Right lobe of liver (tissue), 6 donors: ENCODE results near the gene LINC01488. TPM values are rescaled to one million over a fixed set of nuclear protein-coding genes. Genes with fewer than 3 reads are reported as not detected.

Source experiments
- ATAC-seq, 4 donors: fragments of 200-7000 bp; cut with Tn5 transposase; one replicate each; pipeline ENCODE4 v1.9.1; 2020; ENCODE audit warnings: mild to moderate bottlenecking in 4 of 4, moderate library complexity in 4 of 4
- DNase-seq, 3 donors: peaks; one replicate each; pipeline ENCODE4 v3.0.0-alpha.2; 2020
- H3K27ac ChIP-seq, 3 donors: fragments of 200-600 bp; one replicate each; pipeline ENCODE4 v1.8.0; 2022
- H3K27me3 ChIP-seq, 2 donors: fragments of 200-600 bp; one replicate each; pipeline ENCODE4 v1.8.0; 2022
- H3K36me3 ChIP-seq, 4 donors: fragments of 200-600 bp; sonication (generic) in 1 of 4; one replicate each; pipeline versions ENCODE4 v1.5.1 to v1.8.0; 2017 to 2022; ENCODE audit warnings: control low read depth in 1 of 4
- H3K4me1 ChIP-seq, 4 donors: fragments of 200-600 bp; sonication (generic) in 1 of 4; one replicate each; pipeline versions ENCODE4 v1.5.1 to v1.8.0; 2017 to 2022; ENCODE audit warnings: control low read depth in 1 of 4
- H3K4me3 ChIP-seq, 3 donors: fragments of 200-600 bp; one replicate each; pipeline ENCODE4 v1.8.0; 2022
- H3K9me3 ChIP-seq, 4 donors: fragments of 200-600 bp; sonication (generic) in 1 of 4; one replicate each; pipeline versions ENCODE4 v1.5.1 to v1.8.0; 2017 to 2022; ENCODE audit warnings: control low read depth in 1 of 4
- CTCF ChIP-seq, 4 donors: fragments of 200-600 bp in 3 of 4; fragments of 450-650 bp in 1 of 4; IDR thresholded peaks; one replicate each; pipeline versions ENCODE4 v1.5.1 to v1.8.0; 2016 to 2022; ENCODE audit warnings: antibody characterized with exemption in 4 of 4, mild to moderate bottlenecking in 2 of 4
- POLR2A ChIP-seq: fragments of 450-650 bp; IDR thresholded peaks from one replicate; pipeline ENCODE4 v1.6.1; 2017; ENCODE audit warnings: antibody characterized with exemption, mild to moderate bottlenecking
- WGBS: methylation state at CpG from one replicate; pipeline ENCODE4 v1.1.6; 2018; ENCODE audit warnings: low coverage, low lambda C conversion rate; ENCODE audit not compliant: insufficient coverage; ENCODE audit errors: missing lambda C conversion rate; 5-methylcytosine and 5-hydroxymethylcytosine counted together
- intact Hi-C, 2 donors: fragments of 100-400 bp; cut with DNase I; formaldehyde crosslinking; loops; one replicate each; pipeline versions ENCODE4 v1.11.2 to v1.14.1; 2022
- total RNA-seq, 6 experiments: library from RNA; depleted of rRNA in 2 of 6; stranded (reverse); fragments of >200 nt in 2 of 6; fragmentation: NEBNext Ultra II Directional in 3 of 6; extraction: Animal tissue kit (Norgen Biotek cat#: 25700) in 3 of 6; gene quantifications; one replicate each; pipeline versions ENCODE4 v1.1.0 to v1.2.4, GENCODE V29; 2016 to 2023
- donor health status: DM: no; HTN: yes; CAD: no.
- donor health status: DM: no; HTN: no; CAD: no.
- donor health status: DM: no; HTN: no; CAD: no.
- donor health status: DM: no; HTN: yes; CAD: no.
- donor health status: DM: no; HTN: yes; CAD: no.

The LINC01488 gene
- total RNA-seq, 6 experiments from 2014 or later = 0.63 to 22.9 (median 1.1) TPM; not detected in 1

GRCh38 chr11:69479591-69480271 is 1.7 kb upstream of the LINC01488 start:
- Histone ChIP-seq H3K27ac (no peak overlapping the region), H3K4me1 (peaks cover 0 to 10% (median 0%) of the 10 kb centered on the region in 4 donors), H3K27me3 (no peaks in the 10 kb centered on the region), H3K36me3 (no peaks in the 10 kb centered on the region), H3K4me3 (no peak overlapping the region), H3K9me3 (no peaks in the 10 kb centered on the region)
- WGBS = 56% methylated on average over 4 of the region's 19 CpGs
- peak; percentile 44 to 77 (median 66) for ATAC-seq
- intact Hi-C loops = loop anchor here in 1 of 2 donors (10.0 kb wide), 1 partner anchor 145 kb away; no protein-coding TSS in a partner anchor
- TF ChIP-seq POLR2A = no peak
- no peak for TF ChIP-seq CTCF (IDR thresholded peaks at IDR 0.05)
- peak; percentile 27 to 72 (median 67) for DNase-seq

GRCh38 chr11:69480547-69481392 is 693 bp upstream of the LINC01488 start:
- TF ChIP-seq POLR2A (no peak), CTCF (IDR thresholded peaks at IDR 0.05) (no peak)
- H3K9me3 ChIP-seq = no peaks in the 10 kb centered on the region
- no peaks in the 10 kb centered on the region for H3K27me3 ChIP-seq
- 33% methylated on average over 9 of the region's 13 CpGs for WGBS
- peak; percentile 66 to 75 (median 73) for DNase-seq
- peaks cover 0 to 18% (median 0%) of the 10 kb centered on the region in 4 donors for H3K4me1 ChIP-seq
- no peaks in the 10 kb centered on the region for H3K36me3 ChIP-seq
- H3K4me3 ChIP-seq = no peak overlapping the region
- intact Hi-C loops = no loop called here
- no peak overlapping the region for H3K27ac ChIP-seq
- ATAC-seq = peak; percentile 17 to 63 (median 56)

- 80% methylated on average over 2 of the region's 2 CpGs for WGBS
These were observed 859 bp downstream of the LINC01488 start for GRCh38 chr11:69482322-69482721.

GRCh38 chr11:69483170-69483569 is 1.7 kb downstream of the LINC01488 start:
- DNase-seq = no peak
- H3K4me1 ChIP-seq = peaks cover 0 to 18% (median 0%) of the 10 kb centered on the region in 4 donors

More at GRCh38 chr11:69482322-69482721, 859 bp downstream of the LINC01488 start:
- ATAC-seq (no peak), DNase-seq (no peak)
- no peak overlapping the region for H3K4me3 ChIP-seq
- TF ChIP-seq CTCF (IDR thresholded peaks at IDR 0.05) = no peak
- intact Hi-C loops = no loop called here
- H3K27ac ChIP-seq = no peak overlapping the region
- peaks cover 0 to 18% (median 0%) of the 10 kb centered on the region in 4 donors for H3K4me1 ChIP-seq
- H3K36me3 ChIP-seq = no peaks in the 10 kb centered on the region
- H3K9me3 ChIP-seq = no peaks in the 10 kb centered on the region
- no peaks in the 10 kb centered on the region for H3K27me3 ChIP-seq

More at GRCh38 chr11:69483170-69483569, 1.7 kb downstream of the LINC01488 start:
- Histone ChIP-seq H3K9me3 (no peaks in the 10 kb centered on the region), H3K27me3 (no peaks in the 10 kb centered on the region), H3K27ac (no peak overlapping the region), H3K4me3 (no peak overlapping the region), H3K36me3 (no peaks in the 10 kb centered on the region)
- TF ChIP-seq CTCF (IDR thresholded peaks at IDR 0.05) (no peak), POLR2A (no peak)
- 89% methylated on average over 3 of the region's 3 CpGs for WGBS
- no peak for ATAC-seq
- intact Hi-C loops = no loop called here
